Spleen (tissue), 7 donors: ENCODE results near the gene APOBEC3B.

Source experiments
- CTCF ChIP-seq, 11 experiments: fragments of 200-600 bp in 7 of 11; fragments of 450-650 bp in 4 of 11; sonication (generic) in 4 of 11; IDR thresholded peaks in 8 of 11; conservative IDR thresholded peaks in 3 of 11; 1 replicate in 7 of 11; 2 replicates in 4 of 11; pipeline versions ENCODE4 v1.4.0 to v1.8.0; 2016 to 2021; ENCODE audit warnings: antibody characterized with exemption in 11 of 11, inconsistent platforms in 4 of 11, mild to moderate bottlenecking in 1 of 11
- POLR2A ChIP-seq, 3 donors: fragments of 450-650 bp; IDR thresholded peaks; one replicate each; pipeline ENCODE4 v1.5.1; 2017; ENCODE audit warnings: antibody characterized with exemption in 3 of 3, mild to moderate bottlenecking in 1 of 3
- POLR2AphosphoS5 ChIP-seq, 3 donors: sonication (generic); formaldehyde crosslinking; IDR thresholded peaks; one replicate each; pipeline ENCODE4 v1.5.1; 2017; ENCODE audit warnings: antibody characterized with exemption in 3 of 3
- donor health status: DM: no; HTN: no; CAD: no; lungs with moderate emphysema.
- donor health status: DM: no; HTN: no; CAD: no.
- donor health status: DM: no; HTN: no; CAD: no.

- TF ChIP-seq CTCF (IDR thresholded peaks at IDR 0.05 in 8 of 11, conservative IDR thresholded peaks at IDR 0.05 in 3 of 11) (no peak), POLR2A (IDR thresholded peaks at IDR 0.05) (no peak), POLR2AphosphoS5 (IDR thresholded peaks at IDR 0.05) (no peak)
Measured at GRCh38 chr22:38954414-38955043, 27.6 kb upstream of the APOBEC3B start.
